Peyer's patch (tissue), 4 donors: ENCODE results near the gene SPATA20. TPM values are rescaled to one million over a fixed set of nuclear protein-coding genes. Genes with fewer than 3 reads are reported as not detected.
A peak's percentile ranks its signal among the peaks of the same experiment; 100 is the strongest.

Experiments
- DNase-seq, 3 donors: peaks; one replicate each; pipeline ENCODE4 v3.0.0-alpha.2; 2017 to 2019
- H3K27ac ChIP-seq, 4 donors: fragments of 200-600 bp; sonication (generic); one replicate each; pipeline ENCODE4 v1.5.1; 2016 to 2019
- H3K27me3 ChIP-seq, 2 donors: fragments of 200-600 bp; sonication (generic); one replicate each; pipeline ENCODE4 v1.5.1; 2019
- H3K36me3 ChIP-seq, 3 donors: fragments of 200-600 bp; sonication (generic); one replicate each; pipeline ENCODE4 v1.5.1; 2016 to 2019
- H3K4me1 ChIP-seq, 4 donors: fragments of 200-600 bp; sonication (generic); one replicate each; pipeline ENCODE4 v1.5.1; 2016 to 2019
- H3K4me3 ChIP-seq, 4 donors: fragments of 200-600 bp; sonication (generic); 1 replicate in 3 of 4; 2 replicates in 1 of 4; pipeline ENCODE4 v1.5.1; 2016 to 2019; ENCODE audit warnings: mild to moderate bottlenecking in 1 of 4
- H3K9me3 ChIP-seq, 4 donors: fragments of 200-600 bp; sonication (generic); one replicate each; pipeline ENCODE4 v1.5.1; 2016 to 2019; ENCODE audit warnings: mild to moderate bottlenecking in 1 of 4
- POLR2A ChIP-seq, 2 donors: fragments of 450-650 bp; IDR thresholded peaks; one replicate each; pipeline ENCODE4 v1.5.1; 2017; ENCODE audit warnings: antibody characterized with exemption in 2 of 2, mild to moderate bottlenecking in 2 of 2, moderate library complexity in 2 of 2
- total RNA-seq, 4 donors: library from RNA; depleted of rRNA; stranded (reverse); fragments of >200 nt; gene quantifications; one replicate each; pipeline ENCODE4 v1.1.0, GENCODE V29; 2016
- TF ChIP-seq, protein P1 (sequence below), 6 experiments: fragments of 450-650 bp in 4 of 6; fragments of 200-600 bp in 2 of 6; sonication (generic) in 1 of 6; IDR thresholded peaks; one replicate each; pipeline ENCODE4 v1.5.1; 2017 to 2019; ENCODE audit warnings: antibody characterized with exemption in 6 of 6, mild to moderate bottlenecking in 3 of 6, moderate library complexity in 1 of 6

Gene SPATA20
- total RNA-seq, 4 donors from 2014 or later = 75.1 to 125 (median 110) TPM

DNA sequence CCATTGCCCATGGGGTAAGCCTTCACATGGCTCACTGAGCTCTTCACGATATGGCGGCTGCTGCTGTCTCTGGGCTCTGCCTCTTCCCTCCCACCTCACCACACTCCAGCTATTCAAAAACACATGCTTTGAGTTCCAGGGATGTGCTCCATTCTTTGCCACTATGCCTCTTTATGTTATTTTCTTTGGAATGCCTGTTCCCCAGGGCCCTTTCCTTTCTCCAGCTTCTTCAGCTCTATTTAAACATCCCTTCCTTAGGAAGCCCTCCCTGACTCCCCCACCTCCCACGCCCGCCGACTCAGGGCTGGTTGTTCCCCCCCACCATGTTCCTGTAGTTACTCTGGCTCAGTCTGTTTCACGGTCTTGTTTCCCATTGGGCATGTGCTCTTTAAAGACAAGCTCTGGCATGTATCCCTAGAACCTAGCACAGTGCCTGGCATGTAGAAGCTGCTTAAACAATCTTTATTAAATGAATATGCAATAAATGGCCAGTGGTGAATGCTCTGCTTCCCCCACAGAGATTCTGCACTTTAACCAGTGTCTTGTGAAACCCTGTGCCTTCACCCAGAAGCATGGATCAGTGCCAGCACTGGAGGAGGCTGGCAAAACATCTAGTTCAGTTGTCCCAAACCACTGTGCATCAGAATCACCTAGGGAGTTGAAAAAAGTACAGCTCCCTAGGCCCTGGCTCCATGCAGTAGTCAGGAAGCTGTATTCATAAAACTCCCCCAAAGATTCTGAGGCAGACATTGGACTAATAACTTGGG lies 31.9 kb upstream of the SPATA20 start:
- H3K4me1 ChIP-seq = peaks cover 0 to 11% (median 0%) of the 10 kb centered on the region in 4 donors
- H3K27me3 ChIP-seq = no peaks in the 10 kb centered on the region
- no peak overlapping the region for H3K27ac ChIP-seq
- H3K36me3 ChIP-seq = no peaks in the 10 kb centered on the region
- TF ChIP-seq POLR2A (IDR thresholded peaks at IDR 0.05) = no peak
- TF ChIP-seq, protein P1, sequence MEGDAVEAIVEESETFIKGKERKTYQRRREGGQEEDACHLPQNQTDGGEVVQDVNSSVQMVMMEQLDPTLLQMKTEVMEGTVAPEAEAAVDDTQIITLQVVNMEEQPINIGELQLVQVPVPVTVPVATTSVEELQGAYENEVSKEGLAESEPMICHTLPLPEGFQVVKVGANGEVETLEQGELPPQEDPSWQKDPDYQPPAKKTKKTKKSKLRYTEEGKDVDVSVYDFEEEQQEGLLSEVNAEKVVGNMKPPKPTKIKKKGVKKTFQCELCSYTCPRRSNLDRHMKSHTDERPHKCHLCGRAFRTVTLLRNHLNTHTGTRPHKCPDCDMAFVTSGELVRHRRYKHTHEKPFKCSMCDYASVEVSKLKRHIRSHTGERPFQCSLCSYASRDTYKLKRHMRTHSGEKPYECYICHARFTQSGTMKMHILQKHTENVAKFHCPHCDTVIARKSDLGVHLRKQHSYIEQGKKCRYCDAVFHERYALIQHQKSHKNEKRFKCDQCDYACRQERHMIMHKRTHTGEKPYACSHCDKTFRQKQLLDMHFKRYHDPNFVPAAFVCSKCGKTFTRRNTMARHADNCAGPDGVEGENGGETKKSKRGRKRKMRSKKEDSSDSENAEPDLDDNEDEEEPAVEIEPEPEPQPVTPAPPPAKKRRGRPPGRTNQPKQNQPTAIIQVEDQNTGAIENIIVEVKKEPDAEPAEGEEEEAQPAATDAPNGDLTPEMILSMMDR (IDR thresholded peaks at IDR 0.05) = no peak
- DNase-seq = peak in 1 of 3 donors; percentile 30
- H3K4me3 ChIP-seq = no peak overlapping the region
- no peaks in the 10 kb centered on the region for H3K9me3 ChIP-seq

DNA sequence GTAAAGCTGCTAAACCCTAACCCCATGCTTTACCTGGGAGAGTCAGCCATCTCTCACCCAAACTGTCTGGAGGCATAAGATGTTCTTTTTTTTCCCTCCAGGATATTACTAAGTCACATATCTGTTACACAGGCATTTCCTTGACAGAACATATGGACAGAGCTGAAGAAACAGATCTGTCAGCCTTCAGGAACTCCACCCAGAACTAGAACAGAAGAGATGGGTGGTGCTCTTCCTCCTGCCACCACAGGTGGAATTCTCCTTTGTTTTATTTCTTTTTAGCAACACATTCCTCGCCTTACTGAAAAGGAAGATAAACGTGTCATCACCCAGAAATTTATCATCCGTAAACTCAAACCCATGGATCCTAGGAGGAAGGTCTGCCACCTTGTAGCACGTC lies 30.0 kb upstream of the SPATA20 start:
- no peak overlapping the region for H3K27ac ChIP-seq
- TF ChIP-seq POLR2A (IDR thresholded peaks at IDR 0.05) = no peak
- TF ChIP-seq, protein P1 (IDR thresholded peaks at IDR 0.05) = no peak

DNA sequence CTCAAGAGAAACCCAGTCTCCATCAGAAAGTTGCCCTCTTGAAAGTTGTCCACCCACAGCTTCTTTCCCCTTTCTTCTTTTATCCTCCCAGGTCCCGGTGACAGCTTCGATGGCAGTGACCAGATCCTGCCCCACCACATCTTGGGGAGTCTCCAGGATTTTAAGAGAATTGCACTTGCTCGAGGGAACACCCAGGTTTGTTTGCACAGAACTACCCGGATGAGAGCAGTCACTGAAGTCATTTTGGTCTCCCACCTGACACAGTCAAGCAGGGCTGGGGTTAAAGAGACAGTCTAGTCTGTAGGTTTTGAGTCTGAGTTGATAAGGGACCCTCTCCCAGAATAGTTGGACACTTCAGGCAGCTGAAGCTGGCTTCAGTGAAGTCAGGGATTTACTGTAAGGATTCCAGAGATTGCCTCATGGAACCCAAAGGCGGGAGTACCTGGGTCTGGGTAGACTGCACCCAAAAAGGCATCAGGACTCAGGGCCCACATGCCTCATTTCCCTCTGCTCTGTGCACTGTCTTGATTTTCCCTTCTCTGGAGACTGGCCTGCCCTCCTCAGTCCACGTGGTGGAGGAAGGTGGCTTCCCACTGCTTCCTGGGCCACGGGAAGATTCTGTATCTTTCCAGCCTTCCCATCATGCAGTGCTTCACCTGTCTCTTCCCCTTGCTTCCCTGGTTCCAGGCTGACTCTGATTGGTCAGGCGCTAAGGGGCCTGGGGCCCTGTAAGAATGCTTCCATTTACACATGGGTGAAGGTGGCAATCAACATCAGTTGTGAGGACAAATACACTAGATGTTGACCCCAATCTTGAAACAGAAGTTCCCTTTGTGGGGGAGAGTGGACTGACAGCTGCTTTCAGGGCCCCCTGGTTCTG lies 29.2 kb upstream of the SPATA20 start:
- peaks cover 0 to 1% (median 0%) of the 10 kb centered on the region in 4 donors for H3K4me1 ChIP-seq
- H3K27me3 ChIP-seq = no peaks in the 10 kb centered on the region
- no peaks in the 10 kb centered on the region for H3K9me3 ChIP-seq
- no peak overlapping the region for H3K27ac ChIP-seq
- TF ChIP-seq POLR2A (IDR thresholded peaks at IDR 0.05) = no peak
- TF ChIP-seq, protein P1 (IDR thresholded peaks at IDR 0.05) = no peak
- H3K36me3 ChIP-seq = no peaks in the 10 kb centered on the region
- no peak for DNase-seq
- H3K4me3 ChIP-seq = no peak overlapping the region

More for the DNA sequence above, 30.0 kb upstream of the SPATA20 start:
- Histone ChIP-seq H3K9me3 (no peaks in the 10 kb centered on the region), H3K4me1 (peaks cover 0 to 9% (median 0%) of the 10 kb centered on the region in 4 donors), H3K4me3 (no peak overlapping the region), H3K27me3 (no peaks in the 10 kb centered on the region), H3K36me3 (no peaks in the 10 kb centered on the region)
- no peak for DNase-seq

DNA sequence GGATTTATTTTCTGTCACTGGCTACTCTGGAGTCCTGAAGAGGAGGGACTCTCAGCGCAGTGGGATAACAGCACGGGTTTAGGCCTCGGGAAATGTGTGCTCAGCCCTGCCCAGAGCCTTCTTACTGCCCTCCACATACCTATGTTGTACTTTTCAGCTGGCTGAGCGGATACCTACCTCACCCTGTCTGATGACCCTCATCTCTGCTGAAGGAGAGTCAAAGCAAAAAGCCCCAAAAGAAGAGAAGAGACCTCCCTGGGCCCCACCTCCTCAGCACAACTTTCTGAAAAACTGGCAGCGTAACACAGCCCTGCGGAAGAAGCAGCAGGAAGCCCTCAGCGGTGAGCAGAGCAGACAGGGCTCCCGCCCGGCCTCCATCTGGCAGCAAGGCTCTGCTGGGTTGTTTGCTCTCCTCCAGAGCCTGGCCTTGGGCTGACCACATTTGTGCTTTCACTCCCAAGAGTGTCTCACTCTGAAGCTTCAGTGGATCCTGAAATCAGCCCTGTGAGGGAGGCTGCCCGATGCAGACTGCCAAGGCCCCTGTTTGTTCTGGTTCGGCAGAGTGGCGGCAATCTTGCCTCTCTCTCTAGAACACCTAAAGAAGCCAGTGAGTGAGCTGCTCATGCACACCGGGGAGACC lies 28.5 kb upstream of the SPATA20 start:
- Histone ChIP-seq H3K4me1 (no peaks in the 10 kb centered on the region), H3K27ac (no peak overlapping the region), H3K36me3 (no peaks in the 10 kb centered on the region), H3K27me3 (no peaks in the 10 kb centered on the region), H3K9me3 (no peaks in the 10 kb centered on the region), H3K4me3 (no peak overlapping the region)
- TF ChIP-seq, protein P1 (IDR thresholded peaks at IDR 0.05) = no peak
- TF ChIP-seq POLR2A (IDR thresholded peaks at IDR 0.05) = no peak
- no peak for DNase-seq

DNA sequence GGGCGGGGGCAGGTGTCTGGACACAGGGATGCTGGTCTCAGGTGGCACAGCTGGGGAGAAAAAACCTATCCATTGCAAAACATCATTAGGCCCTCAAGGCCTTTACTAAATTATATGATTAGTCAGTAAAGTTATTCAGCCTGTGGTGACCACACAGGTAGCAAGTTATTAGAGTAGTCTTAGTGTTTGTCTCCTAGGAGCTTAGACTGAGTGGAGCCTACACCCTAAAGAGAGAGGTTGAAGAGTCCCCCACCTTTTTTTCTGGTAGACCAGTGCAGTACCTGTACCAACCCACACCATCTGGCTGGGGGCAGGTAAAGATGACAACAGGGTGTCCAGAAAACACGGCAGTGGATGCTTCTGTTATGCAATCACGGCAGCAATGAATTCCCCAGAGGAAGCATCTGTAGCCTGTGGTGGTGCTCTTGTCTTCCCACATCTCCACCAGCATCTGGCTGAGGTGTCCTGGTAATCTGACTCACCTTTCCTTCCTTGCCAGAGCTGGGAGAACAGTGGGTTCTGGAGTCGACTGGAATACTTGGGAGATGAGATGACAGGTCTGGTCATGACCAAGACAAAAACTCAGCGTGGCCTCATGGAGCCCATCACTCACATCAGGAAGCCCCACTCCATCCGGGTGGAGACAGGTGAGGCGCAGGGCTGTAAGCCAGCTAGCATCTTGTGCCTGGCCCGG lies 27.7 kb upstream of the SPATA20 start:
- Histone ChIP-seq H3K4me3 (no peak overlapping the region), H3K36me3 (no peaks in the 10 kb centered on the region), H3K9me3 (no peaks in the 10 kb centered on the region), H3K4me1 (no peaks in the 10 kb centered on the region), H3K27ac (no peak overlapping the region), H3K27me3 (no peaks in the 10 kb centered on the region)
- no peak for TF ChIP-seq POLR2A (IDR thresholded peaks at IDR 0.05)
- TF ChIP-seq, protein P1 (IDR thresholded peaks at IDR 0.05) = no peak
- DNase-seq = no peak
